Stimulated activated CD8-positive, alpha-beta memory T cell treated with anti-CD3 and anti-CD28 coated beads, Interleukin-12 subunit alpha, Interleukin-12 subunit beta, amount 100 ng/mL, for 1 hour (primary cell): Measurements from ENCODE around the gene SH3BP2.

Experiments
- DNase-seq: peaks from one replicate; pipeline ENCODE4 v3.0.0-alpha.2; 2020; ENCODE audit warnings: low read depth

Gene SH3BP2

DNA sequence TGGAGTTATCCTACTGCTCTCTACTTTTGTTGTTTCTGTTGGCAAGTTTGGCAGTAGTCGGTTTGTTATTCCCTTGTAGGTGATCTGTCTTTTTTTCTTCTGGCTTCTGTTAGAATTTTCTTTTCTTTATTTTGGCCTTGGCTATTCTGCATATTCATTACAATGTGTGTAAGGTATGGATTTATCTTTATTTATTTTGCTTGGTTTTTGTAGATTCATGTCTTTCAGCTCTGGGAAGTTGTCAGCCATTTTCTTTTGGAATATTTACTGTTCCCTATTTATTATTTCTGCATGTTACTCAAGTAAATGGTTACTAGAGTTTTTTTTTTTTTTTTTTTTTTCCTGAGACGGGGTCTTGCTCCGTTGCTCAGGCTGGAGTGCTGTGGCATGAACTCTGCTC, 63.4 kb downstream of the SH3BP2 start:
- no peak for DNase-seq

DNA sequence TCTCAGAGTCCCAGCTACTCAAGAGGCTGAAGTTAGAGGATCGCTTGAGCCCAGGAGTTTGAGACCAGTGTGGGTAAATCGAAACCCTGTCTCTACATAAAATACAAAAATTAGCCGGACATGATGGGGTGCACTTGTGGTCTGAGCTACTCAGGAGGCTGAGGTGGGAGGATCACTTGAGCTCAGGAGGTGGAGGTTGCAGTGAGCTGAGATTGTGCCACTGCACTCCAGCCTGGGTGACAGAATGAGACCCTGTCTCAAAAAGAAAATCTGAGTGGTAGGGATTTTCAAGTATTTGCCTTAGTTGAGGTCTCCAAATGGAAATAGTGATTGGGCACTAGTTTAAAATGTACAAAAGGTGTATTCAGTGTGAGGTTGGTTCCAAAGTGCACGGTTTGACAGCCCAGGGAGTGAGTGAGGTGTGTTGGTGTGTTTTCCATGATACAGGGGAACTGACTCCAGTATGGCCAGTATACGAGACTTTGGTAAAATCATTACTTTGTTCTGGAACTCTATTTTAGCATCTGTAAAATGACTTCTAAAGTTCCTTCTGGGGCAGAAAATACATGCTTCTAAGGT, 64.6 kb downstream of the SH3BP2 start:
- DNase-seq: no peak

DNA sequence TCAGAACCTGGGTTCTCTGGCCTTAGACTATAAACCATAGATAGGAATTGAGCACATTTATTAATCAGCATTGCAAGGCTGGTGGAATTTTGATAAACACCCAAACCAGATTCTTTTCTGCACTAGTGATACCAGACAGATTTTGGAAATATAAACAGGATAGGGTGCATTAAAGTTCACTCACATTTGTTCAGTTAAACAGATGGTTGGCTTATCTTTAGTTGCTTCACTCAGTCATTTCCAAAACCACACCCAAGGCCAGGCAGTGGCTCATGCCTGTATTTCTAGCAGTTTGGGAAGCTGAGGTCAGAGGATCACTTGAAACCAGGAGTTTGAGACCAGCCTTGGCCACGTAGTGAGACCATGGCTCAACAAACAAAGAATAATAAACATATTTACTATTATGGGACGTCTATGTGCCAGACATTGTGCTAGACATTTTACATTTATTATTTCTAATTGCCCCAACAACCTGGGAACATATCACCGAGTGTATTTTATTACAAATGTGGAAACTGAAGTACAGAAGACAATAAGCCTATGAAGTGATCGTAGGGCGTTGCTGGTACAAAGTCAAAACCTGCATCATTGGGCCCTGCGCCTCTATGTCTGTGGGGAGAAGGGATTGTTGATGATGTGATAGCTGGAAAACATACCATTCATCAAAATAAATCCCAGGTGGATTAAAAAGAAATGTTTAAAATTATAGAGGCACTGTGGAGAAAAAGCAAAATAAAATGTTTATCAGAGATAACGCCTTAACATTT, 65.7 kb downstream of the SH3BP2 start:
- no peak for DNase-seq

DNA sequence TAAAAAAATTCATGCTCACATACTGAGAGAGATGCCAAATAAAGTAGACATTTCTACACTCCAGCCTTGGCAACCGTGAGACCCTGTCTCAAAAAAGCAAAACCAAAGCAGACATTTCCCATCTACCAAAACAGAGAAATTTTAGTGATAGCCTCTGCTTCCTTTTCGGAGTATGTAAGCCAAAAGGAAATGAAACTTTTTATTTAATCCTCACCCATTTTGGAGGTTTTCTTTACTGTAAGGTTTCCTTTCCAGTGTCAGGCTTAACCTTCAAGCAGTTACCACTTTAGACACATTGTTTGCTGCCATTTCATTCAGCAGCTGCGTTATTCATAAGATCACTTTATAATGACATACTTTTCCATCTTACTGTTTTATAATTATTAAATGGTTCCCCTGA, 66.6 kb downstream of the SH3BP2 start:
- no peak for DNase-seq

DNA sequence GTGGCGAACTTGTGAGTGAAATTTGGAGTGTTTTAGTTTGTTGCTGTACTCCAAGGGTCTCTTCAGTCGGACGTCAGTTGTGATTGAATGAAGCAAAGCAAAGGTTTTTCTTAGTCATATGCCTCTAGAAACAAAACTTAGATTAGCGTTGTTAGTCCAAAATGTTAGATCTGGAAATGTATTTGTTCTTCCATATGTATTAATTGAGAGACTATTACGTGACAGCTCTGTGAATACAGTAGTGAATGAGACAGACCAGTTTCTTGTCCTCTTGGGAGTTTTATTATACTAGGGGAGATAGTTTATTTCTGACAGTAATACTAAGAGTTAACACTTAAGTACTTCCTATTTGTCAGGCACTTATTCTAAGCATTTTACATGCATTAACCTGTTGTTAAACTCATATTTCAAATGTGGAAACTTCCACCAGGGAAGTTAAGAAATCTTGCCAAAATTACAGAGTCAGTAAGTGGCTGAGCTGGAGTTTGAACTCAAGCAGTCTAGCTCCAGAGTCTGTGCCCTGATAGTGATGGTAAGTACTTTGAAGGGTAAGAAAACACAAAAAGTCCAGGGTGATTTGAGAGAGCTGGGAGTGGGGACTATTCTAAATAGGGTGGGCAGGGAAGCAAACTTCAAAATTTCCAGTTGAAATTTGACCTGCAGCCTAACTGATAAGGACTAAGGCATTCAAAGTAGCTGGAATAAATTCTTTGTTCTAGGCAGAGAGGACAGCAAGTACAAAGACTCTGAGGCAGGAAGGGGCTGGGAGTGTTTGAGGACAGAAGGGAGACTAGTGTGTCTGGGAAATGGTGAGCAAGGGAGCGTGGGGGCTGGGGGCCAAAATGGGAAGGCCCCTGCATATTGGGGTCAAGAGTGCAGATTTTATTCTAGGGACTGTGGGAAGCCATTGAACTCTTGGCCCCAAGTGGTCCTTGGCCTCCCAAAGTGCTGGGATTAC, 67.8 kb downstream of the SH3BP2 start:
- no peak for DNase-seq

DNA sequence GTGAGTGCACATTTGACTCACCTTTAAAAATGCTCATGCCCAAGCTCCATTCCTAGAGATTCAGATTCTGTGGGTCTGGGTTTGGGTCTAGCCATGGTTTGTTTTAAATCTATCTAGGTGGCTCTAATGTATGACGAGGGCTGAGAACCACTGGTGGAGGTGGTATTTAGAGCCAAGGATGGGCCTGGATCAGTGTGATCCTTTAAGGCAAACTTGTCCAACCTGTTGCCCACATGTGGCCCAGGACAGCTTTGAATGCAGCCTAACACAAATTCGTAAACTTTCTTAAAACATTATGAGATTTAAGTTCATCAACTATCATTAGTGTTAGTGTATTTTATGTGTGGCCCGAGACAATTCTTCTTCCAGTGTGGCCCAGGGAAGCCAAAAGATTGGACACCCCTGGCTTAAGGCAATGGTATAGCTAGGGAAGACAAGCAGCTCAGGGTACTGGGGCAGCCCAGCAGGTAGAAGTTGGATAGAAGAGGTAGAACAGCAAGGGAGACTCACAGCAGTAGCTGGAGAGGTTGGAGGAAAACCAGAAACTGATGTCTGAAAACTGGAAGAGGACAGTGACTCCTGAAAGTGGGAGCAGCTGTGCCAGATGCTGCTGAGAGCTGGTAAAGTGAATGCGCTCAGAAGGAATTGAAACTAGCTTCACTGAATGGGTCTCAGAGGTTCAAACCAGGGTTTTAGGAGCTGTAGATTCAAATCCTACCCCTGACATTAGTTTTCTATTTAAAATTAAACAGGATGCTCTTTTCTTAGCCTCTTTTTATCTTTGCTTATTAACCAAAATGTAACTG, 68.9 kb downstream of the SH3BP2 start:
- no peak for DNase-seq

DNA sequence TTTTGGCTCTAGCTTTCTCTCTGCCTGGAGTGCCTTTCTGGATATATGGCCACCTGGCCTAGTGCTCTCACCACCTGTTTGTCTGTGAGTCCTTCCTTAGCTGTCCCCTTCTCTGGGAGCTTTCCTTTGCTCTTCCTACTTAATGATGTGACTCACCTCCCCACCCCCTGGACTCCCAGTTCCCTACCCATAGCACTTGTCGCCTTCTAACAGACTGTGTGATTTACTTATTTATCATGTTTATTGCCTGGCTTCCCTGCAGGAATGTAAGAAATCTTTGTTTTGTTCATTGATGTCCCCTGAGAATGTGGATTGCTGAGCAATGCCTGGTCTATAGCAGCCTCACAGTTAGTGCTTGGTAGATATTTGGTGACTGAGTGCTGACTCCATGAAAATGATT, 69.6 kb downstream of the SH3BP2 start:
- no peak for DNase-seq

DNA sequence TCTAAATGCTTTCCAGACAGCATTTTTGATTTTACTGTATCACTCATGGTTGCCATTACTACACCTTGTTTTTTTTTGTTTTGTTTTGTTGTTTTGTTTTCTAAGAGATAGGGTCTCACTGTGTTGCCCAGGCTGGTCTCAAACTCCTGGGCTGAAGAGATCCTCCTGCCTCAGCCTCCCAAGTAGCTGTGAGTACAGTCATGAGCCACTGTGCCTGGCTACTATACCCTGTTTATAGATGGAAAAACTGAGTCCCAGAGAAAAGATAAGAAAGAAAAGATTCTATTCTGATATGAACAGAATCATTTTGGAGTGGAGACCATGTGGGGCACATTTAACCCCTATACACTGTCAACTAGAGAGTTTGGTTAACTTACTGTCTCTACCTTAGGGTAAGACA, 70.8 kb downstream of the SH3BP2 start:
- DNase-seq: no peak

DNA sequence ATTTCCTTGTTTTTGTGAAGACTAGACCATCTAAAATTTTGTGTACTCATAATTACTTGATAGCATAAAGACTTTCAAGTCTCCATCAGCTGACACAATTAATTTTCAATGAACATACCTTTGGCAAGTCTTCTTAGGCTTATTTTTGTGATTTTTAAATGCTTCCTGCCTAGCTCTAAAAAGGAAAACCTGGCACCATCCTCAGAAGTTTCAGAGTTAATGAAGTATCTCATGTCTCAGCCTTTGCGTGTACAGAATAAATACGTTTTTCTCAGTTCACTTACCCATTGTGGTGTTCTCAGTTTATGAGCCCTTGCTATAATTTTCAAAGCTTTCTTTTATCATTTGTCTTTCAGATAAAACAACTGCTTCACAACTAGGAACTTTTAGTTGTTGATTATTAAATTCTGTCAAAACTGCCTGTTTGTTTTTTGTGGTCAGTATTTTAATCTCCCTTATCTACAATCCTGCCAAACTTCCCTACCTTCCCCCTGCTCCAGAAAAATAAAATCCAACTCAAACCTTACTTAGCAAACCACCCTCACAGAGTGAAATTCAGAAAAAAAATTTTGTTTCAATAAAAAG, 72.4 kb downstream of the SH3BP2 start:
- no peak for DNase-seq

DNA sequence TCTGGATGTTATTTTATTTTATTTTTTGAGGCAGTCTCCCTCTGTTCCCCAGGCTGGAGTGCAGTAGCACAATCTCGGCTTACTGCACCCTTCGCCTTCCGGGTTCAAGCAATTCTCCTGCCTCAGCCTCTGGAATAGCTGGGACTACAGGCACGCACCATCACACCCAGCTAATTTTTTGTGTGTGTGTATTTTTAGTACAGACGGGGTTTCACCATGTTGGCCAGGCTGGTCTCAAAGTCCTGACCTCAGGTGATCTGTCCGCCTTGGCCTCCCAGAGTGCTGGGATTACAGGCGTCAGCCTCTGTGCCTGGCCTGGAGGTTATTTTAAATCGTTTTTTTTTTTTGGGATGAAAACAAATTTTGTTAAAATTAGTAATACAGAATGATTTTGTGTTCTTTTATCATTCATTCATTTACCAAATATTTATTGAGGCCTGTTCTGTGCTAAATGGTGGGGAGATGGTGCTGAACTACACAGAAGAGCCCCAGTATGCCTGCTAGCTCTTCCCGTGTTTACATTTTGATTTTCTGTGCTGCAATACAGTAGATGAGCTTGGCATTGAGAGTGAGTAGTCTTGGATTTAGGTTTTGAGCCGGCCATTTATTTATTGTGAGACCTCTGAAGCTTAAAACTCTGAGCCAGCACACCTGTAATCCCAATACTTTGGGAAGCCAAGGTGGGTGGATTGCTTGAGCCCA, 73.4 kb downstream of the SH3BP2 start:
- no peak for DNase-seq

DNA sequence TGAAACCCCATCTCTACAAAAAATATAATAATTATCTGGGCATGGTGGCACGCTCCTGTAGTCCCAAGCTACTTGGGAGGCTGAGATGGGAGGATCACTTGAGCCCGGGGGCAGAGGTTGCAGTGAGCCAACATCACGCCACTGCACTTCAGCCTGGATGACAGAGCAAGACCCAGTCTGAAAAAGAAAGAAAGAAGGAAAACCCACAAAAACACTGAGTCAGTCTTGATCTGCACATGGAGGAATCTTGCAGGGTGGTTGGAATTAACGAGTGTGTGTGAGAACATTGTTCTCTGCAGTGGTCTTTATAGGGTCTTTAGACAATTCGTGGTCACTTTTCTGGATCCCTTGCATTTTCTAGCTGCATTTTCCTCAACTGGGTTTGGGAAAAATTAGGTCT, 74.0 kb downstream of the SH3BP2 start:
- DNase-seq: no peak

DNA sequence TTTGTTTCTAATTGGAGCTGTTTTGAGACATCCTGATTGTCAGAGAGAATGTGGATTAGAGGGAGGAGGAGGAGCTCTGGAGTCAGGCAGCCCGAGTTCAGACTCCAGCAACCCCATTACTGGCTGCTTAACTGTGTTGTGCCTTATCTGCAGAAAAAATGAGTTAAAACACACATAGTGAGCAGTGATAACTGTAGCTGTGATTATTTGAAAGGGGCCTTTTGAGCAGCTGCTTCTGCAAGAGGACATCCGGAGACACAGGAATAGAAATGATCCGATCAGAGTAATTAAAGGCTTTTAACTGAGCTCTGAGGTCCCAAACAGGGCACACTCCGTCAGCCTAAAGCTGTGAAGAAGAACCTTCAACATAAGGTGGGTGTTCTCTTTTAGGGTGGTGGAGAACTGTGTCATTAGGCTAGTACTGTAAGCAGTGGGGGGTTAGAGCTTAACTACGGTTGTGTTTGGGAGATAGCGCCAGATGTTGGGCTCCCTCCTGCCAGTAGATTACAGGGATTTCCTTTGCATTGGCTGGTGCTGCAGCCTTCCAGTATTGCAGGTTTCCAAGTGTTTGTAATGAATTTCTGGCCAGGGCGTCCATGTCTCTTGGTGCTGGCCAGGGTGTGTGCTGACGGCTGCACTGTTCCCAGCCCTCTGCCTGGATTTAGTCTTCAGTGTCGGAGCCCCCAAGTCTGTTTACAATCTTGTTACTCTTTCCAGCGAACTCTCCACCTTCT, 75.0 kb downstream of the SH3BP2 start:
- DNase-seq: no peak

DNA sequence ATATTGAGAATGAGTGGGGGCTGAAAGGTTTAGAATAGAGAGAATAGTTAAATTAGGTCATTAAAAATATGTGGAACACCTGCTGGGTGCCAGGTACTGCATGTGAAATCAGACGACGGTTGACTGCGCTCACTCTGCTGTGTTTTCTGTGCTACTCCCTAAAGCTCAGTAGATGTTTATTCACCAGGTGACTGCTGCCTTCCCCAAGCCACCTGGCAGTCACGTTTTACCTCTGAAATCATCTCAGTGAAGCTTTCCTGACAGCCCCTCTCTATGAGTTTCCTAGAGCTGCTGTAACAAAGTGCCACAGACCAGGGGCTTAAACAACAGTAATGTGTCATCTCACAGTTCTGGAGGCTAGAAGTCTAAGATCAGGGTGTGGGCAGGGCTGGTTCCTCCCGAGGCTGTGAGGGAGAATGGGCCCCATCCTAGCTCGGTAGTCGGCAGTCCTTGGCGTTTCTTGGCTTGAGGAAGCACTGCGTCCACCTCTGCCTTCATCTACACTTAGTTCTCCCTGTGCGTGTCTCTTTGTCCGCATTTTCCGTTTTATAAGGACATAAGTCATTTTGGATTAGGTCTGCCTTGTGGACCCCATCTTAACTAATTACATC, 76.1 kb downstream of the SH3BP2 start:
- DNase-seq: no peak

DNA sequence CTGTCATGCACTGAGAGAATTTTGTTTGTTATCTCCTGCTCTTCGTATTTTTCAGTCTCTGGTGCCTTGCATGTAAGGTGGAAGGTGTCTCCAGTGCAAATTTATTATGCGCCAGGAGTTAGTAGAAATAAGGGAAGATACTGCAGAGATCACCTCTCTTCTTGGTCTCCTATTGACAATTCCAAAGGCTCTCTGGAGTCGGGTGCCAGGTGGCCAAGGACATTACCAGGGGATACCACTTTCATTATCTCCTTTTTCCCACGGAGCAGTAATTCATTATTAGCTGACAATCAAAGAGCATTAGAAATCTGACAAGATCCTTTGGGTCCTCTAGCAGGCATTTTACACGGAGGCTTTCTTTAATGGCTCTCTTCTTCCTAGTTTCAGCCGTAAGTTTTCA, 76.8 kb downstream of the SH3BP2 start:
- no peak for DNase-seq

DNA sequence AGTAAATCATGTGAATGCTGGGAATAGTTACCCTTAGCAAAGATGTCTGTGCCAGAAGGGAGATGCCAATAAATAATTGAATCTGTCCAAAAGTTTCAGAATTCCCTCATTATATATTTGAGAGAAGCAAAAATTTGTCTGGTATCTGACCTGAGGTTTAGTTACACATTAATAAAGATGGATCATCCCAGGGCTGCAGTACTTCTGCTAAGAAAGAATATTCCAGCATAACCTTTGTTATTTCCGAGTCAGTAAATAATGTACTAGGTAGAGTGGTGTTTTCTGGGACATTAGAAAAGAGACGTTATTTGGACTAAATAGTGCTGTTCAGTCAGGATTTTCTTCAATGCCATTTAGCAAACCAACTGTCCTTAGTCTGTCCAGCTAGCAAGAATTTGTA, 77.2 kb downstream of the SH3BP2 start:
- no peak for DNase-seq

DNA sequence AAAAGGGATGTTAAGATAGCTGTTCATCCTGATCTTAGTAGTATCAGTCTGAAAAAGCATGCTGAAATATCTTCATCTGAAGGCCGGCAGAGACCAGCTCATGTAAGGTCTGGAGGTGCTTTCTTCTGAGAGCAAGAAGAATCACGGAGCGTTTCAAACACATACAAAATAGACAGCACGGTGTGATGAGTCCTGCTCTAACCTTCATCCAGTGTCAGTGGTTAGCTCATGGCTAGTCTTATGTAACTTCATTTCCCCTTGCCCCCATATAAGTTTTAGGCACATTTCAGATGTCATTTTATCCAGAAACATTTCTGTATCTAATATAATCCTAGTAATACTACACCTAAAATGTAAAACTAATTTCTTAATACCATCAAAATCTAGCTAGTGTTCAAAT, 78.6 kb downstream of the SH3BP2 start:
- DNase-seq: no peak

DNA sequence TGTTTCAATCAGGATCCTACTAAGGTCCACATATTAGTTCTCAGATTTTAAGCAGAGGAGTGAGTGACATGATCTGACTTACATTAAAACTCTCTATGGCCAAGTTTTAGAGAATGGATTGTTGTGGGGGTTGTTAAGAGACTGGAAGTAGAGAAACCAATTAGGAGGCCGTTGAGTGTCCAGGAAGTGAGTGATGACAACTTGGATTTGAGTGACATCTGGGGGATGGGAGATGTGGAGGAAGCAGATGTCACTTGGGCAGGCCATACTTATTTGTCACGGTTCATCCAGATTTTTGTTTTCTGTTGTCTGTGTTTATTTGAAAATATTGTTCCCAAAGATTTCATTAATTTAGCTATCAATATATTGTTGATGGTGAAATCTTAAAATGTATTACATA, 79.0 kb downstream of the SH3BP2 start:
- DNase-seq: no peak

DNA sequence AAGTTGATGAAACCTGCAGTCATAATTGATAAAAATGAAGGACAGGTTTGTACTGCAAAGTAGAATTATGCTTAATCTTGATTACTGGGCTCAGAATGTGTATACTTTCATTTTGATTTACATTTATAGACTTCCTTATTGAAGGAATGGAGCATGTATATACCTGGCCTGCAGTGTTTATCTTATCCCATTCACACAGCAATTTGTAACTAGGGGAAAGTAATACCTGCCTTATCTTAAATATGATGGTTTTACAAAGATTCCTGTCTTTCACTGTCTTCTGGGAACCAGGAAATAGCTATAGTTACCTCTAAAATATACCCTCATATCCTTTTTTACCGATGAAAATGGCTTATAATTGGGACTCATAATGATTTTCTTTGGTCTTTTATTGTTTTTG, 80.4 kb downstream of the SH3BP2 start:
- DNase-seq: no peak

DNA sequence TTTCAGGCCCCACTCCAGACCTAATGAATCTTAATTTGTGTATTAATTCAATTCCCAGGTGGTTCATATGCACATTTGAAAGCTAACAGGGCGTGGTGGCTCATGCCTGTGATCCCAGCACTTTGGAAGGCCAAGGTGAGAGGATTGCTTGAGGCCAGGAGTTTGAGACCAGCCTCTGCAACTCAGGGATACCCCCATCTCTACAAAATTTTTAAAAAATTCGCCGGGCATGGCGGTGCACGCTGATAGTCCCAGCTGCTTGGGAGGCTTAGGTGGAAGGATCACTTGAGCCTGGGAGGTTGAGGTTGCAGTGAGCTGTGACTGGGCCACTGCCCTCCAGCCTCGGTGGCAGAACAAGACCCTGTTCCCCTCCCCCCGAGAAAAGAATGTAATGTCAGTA, 82.0 kb downstream of the SH3BP2 start:
- DNase-seq: no peak

DNA sequence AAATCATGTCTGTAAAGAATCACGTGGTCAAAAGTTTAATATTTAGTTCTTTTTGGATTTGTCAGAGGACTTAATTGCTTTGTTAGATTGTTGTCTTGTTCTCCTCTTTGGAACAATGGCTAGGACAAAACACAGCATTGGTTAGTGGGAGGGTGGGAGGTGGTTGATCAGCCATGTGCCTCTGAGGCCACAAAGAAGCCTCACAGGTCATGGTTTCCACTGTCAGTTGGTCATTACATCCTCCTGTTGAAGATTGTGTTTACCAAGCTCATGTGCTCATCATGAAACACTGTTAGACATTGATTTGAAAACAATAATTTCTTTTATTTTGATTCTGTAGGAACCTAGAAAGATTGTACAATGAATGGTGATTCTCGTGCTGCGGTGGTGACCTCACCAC, 82.7 kb downstream of the SH3BP2 start:
- DNase-seq: no peak
